HG02588 (cell line): ENCODE measurements around the gene MYO7B.

Experiments
- ATAC-seq: cut with Tn5 transposase; IDR thresholded peaks from one replicate; pipeline ENCODE4 v1.9.1; 2021; ENCODE audit warnings: mild to moderate bottlenecking, moderate library complexity; ENCODE audit not compliant: unreplicated experiment

MYO7B gene

GRCh38 chr2:127623388-127624319 is 88.2 kb downstream of the MYO7B start:
- no peak for ATAC-seq

- ATAC-seq = no peak
Observed at GRCh38 chr2:127624320-127624755, 88.9 kb downstream of the MYO7B start.

DNA sequence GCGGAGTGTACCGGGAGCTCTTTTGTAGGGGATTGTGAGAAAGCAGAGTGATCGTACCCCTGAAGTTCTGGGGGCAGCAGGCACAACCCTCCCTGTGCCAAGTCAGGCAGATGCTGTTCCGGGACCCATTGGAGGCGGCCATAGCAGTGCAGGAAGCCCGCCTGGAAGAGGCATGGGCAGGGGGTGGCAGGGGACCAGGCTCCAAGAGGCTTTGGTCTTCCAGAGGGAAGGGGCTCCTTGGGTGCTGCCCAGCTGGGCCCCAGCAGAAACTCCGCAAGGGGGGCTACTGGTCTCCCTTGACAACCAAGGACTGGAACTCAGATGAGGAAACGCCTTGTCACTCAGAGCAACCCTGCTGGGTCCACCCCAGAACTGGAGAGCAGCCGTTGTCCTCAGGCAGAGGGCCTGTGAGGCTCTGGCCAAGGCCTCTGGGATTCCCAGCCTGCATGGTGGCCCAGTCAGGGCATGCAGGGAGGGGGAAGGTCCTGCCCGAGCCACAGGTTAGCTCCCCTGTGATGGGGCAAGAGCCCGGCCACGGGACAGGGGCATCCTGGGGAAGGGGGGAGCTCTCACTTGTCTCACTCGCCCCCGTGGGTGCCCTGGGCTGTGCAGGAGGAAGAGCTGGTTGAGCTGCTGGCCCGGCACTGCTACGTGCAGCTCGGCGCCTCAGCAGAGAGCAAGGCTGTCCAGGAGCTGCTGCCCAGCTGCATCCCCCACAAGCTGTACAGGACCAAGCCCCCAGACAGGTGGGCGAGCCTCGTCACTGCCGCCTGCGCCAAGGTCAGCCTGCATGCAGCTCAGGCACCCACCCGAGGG is 89.5 kb downstream of the MYO7B start:
- no peak for ATAC-seq

GRCh38 chr2:127625572-127625951 is 90.1 kb downstream of the MYO7B start:
- no peak for ATAC-seq

- no peak for ATAC-seq
Observed at GRCh38 chr2:127626175-127626574, 90.7 kb downstream of the MYO7B start.

GRCh38 chr2:127626917-127627739 is 91.6 kb downstream of the MYO7B start:
- no peak for ATAC-seq

GRCh38 chr2:127627740-127628571 is 92.5 kb downstream of the MYO7B start:
- no peak for ATAC-seq

DNA sequence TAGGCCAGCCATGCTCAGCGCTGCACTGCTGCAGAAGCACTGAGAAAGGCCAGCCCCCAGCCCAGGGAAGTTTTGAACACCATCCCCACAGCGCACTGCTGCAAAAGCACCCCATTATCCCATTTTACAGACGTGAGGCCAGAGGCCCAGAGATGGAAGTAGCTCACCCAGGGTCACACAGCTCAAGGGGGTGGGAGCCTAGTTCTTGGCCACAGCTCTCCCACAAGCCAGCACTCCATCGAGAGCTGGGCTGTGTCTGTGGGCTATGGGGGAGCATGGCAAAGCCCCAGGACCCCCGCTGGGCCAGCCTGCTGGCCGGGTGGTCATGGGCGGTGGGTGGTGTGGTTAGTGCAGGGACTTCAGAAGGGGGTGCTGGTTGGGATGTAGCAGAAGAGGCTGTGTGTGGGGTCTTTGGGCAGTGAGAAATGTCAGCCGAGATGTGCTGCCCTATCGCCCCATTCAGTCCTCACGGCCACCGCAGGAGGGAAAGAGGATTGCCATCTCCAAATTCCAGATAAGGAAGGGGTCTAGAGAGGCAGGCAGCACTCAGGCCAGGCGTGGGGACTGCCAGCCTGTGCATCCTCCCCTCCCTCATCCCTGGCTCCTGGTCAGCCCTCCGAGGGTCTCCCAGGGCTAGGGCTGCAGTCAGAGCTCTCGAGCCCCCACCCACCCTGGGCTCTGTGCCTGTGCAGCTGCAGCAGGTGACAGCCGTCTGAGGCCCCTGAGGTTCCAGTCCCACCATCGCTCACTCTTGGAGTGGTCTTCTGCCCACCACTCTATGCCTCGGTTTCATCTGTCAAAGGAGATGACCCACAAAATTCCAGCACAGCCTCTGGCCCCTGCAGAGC is 93.5 kb downstream of the MYO7B start:
- ATAC-seq = no peak

- no peak for ATAC-seq
Observed at GRCh38 chr2:127629637-127630036, 94.2 kb downstream of the MYO7B start.

- no peak for ATAC-seq
Observed at GRCh38 chr2:127630096-127630863, 94.8 kb downstream of the MYO7B start.

DNA sequence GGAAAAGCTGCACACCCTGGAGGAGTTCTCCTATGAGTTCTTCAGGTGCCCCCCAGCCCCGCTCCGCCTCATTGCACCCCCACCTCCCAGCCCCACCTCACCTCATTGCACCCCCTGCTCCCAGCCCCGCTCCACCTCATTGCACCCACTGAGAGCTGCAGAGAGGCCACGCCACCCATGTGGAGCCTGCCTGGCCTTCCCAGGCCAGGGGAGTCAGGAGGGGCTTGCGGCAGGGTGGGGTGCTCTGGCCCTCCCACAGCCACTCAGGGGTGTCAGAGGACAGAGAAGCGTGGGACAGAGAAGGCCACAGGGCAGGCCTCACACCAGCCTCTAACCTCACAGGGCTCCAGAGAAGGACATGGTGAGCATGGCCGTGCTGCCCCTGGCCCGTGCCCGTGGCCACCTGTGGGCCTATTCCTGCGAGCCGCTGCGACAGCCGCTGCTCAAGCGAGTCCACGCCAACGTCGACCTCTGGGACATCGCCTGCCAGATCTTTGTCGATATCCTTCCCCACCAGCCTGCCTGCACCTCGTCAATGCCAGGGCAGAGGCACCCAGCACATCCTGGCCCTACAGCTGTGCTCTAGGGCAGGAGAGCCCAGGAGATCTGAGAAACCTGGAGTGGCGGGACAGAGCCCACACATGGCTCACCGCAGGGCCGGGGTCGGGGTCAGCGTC is 95.5 kb downstream of the MYO7B start:
- ATAC-seq = no peak

- ATAC-seq = no peak
Observed at GRCh38 chr2:127631541-127631996, 96.1 kb downstream of the MYO7B start.

DNA sequence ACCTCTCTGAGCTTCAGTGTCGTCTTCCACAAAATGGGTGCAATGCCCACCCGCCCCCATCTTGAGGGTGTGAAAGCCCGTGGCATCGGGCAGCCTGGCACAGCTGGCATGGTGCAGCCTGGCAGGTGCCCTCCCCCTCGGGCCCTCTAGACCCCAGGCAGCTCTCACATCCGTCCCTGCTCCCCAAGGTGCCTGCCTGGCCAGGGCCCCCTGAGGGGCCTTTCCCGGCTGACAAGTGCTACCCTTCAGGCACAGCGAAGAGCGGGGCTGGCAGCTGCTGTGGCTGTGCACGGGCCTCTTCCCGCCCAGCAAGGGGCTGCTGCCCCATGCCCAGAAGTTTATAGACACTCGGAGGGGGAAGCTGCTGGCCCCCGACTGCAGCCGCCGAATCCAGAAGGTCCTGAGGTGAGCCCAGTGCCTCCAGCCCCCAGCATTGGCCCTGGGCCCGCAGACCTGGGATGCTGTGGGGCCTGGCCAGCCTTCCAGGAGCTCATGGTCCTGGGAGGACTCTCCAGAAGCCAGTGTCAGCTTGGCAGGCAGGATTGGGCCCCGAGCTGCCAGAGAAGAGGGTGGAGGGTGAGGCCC is 96.6 kb downstream of the MYO7B start:
- ATAC-seq = no peak

GRCh38 chr2:127632592-127633489 is 97.4 kb downstream of the MYO7B start:
- ATAC-seq = peak; percentile 33

DNA sequence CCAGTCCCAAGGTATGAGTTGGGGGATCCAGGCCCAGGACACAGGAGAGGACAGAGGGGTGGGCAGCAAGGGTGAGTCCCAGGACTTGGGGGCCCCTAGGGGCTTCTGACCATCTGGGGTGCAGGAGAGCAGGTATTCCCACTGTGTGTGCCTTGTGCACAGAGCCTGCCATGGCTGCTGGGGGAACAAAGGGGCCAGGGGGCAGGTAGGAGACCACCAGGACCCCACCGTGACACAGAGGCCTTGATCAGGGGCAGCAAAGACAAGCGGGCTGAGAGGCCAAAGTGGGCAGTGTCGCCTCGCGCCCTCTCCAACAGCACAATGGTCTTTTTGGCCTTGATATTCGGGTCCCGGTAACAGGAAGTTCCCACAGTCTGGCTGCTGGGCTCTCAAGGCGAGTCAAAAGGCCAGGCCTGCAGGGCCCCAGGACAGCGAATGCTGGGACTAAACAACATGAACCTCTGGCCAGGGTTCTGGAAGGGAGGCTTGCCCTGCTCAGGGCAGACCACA is 98.1 kb downstream of the MYO7B start:
- ATAC-seq = no peak

DNA sequence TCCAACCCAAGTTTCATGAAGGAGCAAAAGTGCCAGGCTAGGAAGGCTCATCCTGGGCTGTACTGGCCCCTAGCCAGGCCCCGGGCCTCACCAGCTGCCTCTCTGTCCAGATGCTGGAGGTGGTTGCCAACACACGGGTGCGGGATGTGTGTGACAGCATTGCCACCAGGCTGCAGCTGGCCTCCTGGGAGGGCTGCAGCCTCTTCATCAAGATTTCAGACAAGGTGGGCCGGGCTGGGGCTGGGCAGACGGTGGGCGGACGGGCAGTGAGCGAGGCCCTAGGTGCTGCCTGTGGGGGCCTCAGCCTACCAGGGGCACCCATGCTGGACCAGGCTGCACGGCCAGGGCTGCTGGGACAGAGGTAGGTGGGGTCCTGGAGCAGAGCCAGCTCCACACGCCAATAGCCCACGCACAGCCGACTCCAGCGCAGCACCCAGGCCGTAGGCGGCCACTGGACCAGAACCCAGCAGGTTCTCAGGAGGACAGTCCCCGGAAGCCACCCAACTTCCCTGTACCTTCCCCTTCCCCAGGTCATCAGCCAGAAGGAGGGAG is 98.7 kb downstream of the MYO7B start:
- ATAC-seq = no peak
